ENCODE results near the gene SLC26A5.

DNA sequence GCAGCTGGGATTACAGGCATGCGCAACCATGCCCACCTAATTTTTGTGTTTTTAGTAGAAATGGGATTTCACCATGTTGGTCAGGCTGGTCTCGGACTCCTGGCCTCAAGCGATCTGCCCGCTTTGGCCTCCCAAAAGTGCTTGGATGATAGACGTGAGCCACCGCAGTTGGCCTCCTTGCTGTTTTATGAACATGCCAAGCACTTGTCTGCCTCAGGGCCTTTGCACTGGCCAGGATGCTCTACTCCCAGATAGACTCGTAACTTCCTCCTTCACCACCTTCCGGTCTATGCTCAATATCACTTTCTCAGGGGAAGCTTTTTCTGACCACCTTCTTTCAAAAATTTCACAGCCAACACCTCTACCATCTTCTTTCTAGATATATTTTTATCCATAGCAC is 6.3 kb downstream of the SLC26A5 start:
- TF ChIP-seq, protein P1, sequence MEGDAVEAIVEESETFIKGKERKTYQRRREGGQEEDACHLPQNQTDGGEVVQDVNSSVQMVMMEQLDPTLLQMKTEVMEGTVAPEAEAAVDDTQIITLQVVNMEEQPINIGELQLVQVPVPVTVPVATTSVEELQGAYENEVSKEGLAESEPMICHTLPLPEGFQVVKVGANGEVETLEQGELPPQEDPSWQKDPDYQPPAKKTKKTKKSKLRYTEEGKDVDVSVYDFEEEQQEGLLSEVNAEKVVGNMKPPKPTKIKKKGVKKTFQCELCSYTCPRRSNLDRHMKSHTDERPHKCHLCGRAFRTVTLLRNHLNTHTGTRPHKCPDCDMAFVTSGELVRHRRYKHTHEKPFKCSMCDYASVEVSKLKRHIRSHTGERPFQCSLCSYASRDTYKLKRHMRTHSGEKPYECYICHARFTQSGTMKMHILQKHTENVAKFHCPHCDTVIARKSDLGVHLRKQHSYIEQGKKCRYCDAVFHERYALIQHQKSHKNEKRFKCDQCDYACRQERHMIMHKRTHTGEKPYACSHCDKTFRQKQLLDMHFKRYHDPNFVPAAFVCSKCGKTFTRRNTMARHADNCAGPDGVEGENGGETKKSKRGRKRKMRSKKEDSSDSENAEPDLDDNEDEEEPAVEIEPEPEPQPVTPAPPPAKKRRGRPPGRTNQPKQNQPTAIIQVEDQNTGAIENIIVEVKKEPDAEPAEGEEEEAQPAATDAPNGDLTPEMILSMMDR (conservative IDR thresholded peaks at IDR 0.05; ENCODE audit: low read length), result no peak
- no peak for TF ChIP-seq EZH2phosphoT487 (IDR thresholded peaks at IDR 0.05; ENCODE audit: borderline replicate concordance, low read depth, low read length)

All from OCI-LY7 (cell line).